Epithelial cell of esophagus (primary cell): ENCODE results near the gene PHKB.

Source experiments
- DNase-seq: peaks from one replicate; pipeline ENCODE4 v3.0.0; 2010; ENCODE audit warnings: low read depth
- H3K4me3 ChIP-seq: 2 replicates; pipeline ENCODE4 v1.5.1; 2011; ENCODE audit warnings: mild to moderate bottlenecking, low read length, control low read depth
- TF ChIP-seq, protein P1 (sequence below): IDR thresholded peaks from 2 replicates; pipeline ENCODE4 v1.5.1; 2011; ENCODE audit warnings: low read depth, mild to moderate bottlenecking, low read length, control low read depth, inconsistent platforms; ENCODE audit not compliant: insufficient read depth; ENCODE audit errors: missing control alignments

Gene PHKB

DNA sequence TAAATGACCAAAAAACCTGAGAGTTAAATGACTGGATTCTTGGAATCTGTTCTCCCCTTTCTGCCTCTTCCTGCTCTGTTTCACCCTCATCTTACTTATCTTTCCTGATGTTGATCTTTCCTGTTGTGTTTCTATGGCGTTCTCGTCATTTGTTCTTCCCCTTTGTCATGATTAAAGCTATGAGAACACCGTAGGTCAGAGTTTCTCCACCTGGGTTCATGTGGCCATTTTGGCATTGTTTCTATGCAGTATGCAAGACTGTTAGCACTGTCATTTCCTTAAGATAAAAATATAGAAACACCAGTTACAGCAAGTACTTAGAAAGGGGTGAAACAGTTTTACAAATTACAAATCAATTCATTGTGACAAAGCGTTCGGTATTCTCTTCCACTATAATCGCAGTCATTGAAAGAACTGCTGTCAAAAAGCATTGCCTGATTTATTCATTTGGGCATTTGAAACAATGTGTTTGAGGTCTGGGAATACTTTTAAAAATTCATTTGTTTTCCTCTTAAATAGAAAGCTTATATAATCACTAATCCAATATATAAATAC is 166.0 kb downstream of the PHKB start:
- H3K4me3 ChIP-seq, result no peak overlapping the region
- no peak for DNase-seq
- TF ChIP-seq, protein P1, sequence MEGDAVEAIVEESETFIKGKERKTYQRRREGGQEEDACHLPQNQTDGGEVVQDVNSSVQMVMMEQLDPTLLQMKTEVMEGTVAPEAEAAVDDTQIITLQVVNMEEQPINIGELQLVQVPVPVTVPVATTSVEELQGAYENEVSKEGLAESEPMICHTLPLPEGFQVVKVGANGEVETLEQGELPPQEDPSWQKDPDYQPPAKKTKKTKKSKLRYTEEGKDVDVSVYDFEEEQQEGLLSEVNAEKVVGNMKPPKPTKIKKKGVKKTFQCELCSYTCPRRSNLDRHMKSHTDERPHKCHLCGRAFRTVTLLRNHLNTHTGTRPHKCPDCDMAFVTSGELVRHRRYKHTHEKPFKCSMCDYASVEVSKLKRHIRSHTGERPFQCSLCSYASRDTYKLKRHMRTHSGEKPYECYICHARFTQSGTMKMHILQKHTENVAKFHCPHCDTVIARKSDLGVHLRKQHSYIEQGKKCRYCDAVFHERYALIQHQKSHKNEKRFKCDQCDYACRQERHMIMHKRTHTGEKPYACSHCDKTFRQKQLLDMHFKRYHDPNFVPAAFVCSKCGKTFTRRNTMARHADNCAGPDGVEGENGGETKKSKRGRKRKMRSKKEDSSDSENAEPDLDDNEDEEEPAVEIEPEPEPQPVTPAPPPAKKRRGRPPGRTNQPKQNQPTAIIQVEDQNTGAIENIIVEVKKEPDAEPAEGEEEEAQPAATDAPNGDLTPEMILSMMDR, result no peak

DNA sequence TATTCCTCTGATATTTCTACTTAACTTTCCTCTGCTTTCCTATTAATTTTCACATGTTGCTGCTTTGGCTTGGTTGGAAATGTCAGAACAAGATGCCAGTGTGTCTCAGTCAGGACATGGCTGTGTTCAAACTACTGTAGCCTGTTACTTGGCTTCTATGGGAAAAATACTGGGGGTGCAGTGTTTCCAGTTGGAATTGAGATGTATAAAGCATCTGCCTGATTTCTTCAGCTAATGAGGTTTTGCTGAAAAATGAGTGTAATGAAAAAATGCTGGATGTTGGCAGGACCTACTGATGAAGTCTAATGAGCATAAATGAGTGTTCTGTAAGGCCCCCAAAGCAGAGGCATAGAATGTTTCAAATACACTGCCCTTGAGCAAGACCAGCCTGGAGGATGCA is 166.6 kb downstream of the PHKB start:
- TF ChIP-seq, protein P1, result no peak
- H3K4me3 ChIP-seq, result no peak overlapping the region
- DNase-seq, result no peak

DNA sequence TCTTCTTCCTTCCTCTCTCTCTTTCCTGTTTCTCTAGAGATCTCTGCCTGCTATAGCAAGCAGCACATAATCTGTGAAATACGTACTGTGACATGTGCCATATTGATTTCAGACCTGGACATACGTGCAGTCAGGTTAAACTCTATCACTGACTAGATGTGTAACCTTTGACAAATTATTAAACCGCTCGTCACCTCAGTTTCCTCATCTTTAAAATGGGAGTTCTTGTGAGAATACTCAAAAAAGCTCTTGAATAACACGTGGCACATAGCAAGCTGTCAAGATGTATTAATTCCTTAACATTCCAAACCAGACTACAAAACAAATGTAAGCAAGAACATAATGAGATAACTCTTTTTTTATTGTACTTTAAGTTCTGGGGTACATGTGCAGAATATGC is 170.0 kb downstream of the PHKB start:
- DNase-seq, result no peak
- no peak overlapping the region for H3K4me3 ChIP-seq
- TF ChIP-seq, protein P1, result no peak

DNA sequence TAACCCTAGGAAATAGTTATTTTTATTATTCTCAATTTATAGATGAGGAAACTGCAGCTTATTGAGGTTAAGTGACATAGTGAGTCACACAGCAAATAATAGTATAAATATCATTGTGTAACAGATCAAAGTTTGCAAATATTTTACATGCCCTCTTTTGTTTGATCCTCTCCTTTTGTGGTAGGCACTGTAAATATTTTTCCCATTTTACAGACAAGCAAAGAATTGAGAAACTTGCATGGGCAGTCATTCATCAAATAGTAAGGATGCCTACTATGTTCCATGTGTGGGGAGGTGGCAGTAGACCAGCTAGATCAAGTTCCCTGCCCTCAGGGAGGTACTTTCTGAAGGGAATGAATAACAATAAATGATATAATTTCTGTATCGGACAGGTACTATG is 173.0 kb downstream of the PHKB start:
- no peak for DNase-seq

DNA sequence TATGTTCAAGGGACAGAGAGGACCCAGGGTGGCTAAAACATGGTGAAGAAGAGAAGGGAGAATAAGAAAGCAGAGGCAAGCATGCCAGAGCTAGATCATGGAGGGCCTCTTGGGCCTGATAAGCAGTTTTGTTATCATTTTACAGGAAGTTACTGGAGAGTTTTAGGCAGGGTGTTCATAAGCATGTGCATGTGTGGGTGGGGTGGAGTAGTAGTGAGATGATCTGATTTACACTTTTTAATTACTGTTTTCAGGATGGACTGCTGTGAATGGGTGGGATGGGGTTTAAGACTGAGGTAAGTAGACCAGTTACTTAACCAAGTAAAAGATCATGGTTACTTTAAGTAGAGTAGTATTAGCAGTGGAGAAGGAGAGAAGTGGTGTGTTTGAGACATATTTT is 173.6 kb downstream of the PHKB start:
- TF ChIP-seq, protein P1, result no peak
- DNase-seq, result no peak
- no peak overlapping the region for H3K4me3 ChIP-seq

More for the DNA sequence above, 173.0 kb downstream of the PHKB start:
- no peak overlapping the region for H3K4me3 ChIP-seq
- TF ChIP-seq, protein P1, result no peak

DNA sequence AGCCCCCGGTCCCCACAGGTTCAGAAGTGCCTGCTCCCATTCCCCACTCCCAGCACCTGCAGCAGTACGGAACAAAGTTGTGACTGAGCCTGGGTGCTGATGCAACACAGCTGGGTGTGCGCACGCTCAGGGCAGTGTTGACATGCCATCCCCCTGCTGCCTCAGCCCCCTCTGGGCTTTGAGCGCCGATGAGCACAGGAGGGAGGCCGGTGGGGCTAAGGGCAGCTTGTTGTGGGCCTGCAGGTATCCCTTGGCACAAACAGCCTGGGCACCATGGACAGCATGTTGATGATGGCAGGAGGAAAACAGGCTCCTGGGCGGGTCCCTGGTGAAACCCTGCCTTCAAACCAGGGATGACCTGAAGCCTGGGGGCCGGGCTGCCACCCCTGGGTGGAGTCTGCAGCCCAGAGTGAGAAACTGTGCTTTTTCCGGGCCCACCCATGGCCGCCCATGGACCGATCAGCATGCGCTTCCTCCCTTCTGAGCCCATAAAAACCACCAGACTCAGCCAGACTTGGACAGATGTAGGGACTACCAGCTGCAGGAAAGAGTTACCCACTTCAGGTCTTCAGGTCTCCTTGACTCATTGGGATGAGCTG is 175.5 kb downstream of the PHKB start:
- TF ChIP-seq, protein P1, result no peak
- no peak overlapping the region for H3K4me3 ChIP-seq
- no peak for DNase-seq

DNA sequence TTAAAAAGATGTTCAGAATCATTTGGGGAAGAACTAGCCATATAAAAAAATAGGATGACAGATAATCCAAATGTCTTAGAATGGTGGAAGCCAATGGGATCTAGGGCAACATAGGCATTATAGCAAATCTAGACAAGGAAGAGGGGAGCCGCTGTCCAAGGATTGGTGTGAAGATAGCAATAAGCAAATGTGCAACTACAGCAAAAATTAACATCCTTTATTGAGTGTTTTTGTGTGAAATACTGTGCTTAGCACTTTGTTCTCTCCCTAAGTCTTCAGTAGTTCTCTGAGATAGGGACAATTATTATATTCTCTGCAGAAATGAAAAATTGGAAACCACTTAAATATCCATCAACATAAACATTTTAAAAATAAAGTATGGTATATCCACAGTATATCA is 177.0 kb downstream of the PHKB start:
- DNase-seq, result no peak
- TF ChIP-seq, protein P1, result no peak
- no peak overlapping the region for H3K4me3 ChIP-seq
